Stomach smooth muscle (tissue), 2 donors: ENCODE data around the gene PTPN1.
A peak's percentile ranks its signal among the peaks of the same experiment; 100 is the strongest.
"Not testable (repeated sequence)": the region's sequence is repeated elsewhere in the genome, so short reads cannot be mapped to it uniquely, and the experiment has no call there.

Source experiments
- H3K27ac ChIP-seq: one replicate; pipeline ENCODE4 v1.7.0; 2013; ENCODE audit warnings: mild to moderate bottlenecking, low read length, inconsistent platforms
- H3K27me3 ChIP-seq, 2 donors: one replicate each; pipeline ENCODE4 v1.7.0; 2013; ENCODE audit warnings: low read length in 2 of 2; ENCODE audit not compliant: insufficient read depth in 2 of 2, control insufficient read depth in 1 of 2
- H3K36me3 ChIP-seq, 2 donors: one replicate each; pipeline ENCODE4 v1.7.0; 2013; ENCODE audit warnings: low read length in 2 of 2; ENCODE audit not compliant: control insufficient read depth in 2 of 2, insufficient read depth in 2 of 2
- H3K4me1 ChIP-seq: one replicate; pipeline ENCODE4 v1.7.0; 2013; ENCODE audit warnings: low read length; ENCODE audit not compliant: control insufficient read depth, insufficient read depth
- H3K4me3 ChIP-seq, 2 donors: one replicate each; pipeline ENCODE4 v1.7.0; 2013; ENCODE audit warnings: low read length in 2 of 2
- H3K9ac ChIP-seq, 2 donors: one replicate each; pipeline ENCODE4 v1.7.0; 2013; ENCODE audit warnings: low read length in 2 of 2, mild to moderate bottlenecking in 1 of 2
- H3K9me3 ChIP-seq, 2 donors: one replicate each; pipeline ENCODE4 v1.7.0; 2013; ENCODE audit warnings: low read length in 2 of 2; ENCODE audit not compliant: control insufficient read depth in 2 of 2
- donor health status: healthy.
- donor health status: Pancreatic carcinoma.

The PTPN1 gene

DNA sequence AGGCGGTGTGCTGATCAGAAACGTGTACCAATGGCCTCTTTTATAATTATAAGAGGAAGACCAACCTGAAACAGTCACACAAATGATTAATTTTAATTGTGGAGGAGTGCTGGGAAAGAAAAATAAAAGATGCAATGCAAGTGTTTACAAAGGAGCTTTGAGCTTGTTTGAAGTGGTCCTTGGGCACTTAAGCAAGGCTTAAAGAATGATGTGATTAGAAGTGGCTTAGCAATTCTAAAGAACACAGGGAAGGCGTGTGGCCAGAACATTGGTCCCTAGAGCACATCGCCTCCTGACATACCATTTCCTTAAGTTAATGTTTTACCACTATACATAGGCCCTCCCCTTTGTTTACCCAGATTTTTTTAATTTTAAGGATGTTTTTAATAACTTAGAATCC, 26.1 kb downstream of the PTPN1 start:
- Histone ChIP-seq H3K4me1 (peaks cover 21% of the 10 kb centered on the region), H3K9ac (no peak overlapping the region), H3K9me3 (no peaks in the 10 kb centered on the region), H3K36me3 (no peaks in the 10 kb centered on the region), H3K27me3 (no peaks in the 10 kb centered on the region), H3K4me3 (no peak overlapping the region), H3K27ac (no peak overlapping the region)

DNA sequence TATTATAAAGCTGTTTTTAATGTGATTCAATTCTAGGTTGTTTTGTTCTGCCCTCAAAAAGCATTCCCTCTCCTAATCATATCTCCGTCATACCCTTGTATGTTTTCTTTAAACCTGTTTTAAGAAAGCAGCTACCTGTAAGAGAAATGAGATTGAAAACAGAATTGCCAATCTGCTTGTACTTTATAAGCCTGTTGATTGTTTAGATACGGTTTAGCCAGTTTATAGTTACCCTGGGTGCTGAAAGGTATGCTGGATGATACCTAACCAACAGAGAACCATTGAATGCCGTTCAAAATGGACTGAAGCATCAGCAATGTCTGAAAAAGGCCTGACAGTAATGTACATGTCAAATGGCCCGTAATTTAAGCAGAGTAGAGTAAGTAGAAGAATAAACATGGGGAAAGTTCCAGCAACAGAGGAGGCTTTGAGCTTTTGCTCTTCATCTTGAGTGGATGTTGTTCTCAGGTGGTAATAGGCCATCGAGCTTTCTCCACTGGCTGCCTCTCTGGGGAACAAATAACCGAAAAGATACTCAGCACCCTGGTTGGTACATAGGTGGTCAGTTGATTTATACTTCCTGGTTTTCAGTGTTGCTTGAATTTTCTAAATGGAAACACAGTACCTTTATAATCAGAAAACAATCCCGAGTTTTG, 27.5 kb downstream of the PTPN1 start:
- Histone ChIP-seq H3K9ac (no peak overlapping the region), H3K9me3 (no peaks in the 10 kb centered on the region), H3K27me3 (no peaks in the 10 kb centered on the region), H3K36me3 (peaks cover 0 to 2% of the 10 kb centered on the region in 2 donors), H3K27ac (no peak overlapping the region), H3K4me3 (no peak overlapping the region), H3K4me1 (peaks cover 22% of the 10 kb centered on the region)

DNA sequence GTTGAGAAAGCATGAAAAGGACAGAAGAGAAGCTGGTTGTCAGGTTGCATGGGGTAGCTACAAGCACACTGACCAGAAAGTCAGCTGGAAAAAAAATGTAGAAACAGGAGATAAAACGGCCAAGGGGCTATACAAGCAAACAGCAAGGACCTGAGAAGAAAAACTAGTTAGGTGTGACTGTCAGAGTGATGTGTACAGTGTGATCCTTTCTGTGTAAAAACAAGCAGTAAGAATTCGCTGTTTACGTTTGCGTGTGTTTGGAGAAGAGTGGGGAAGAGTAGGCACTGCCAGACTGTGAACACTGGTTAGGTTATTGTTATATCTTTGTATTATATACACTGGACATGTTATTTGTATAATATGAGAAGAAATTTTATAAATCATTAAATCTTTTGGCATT, 28.1 kb downstream of the PTPN1 start:
- Histone ChIP-seq H3K36me3 (peaks cover 0 to 2% of the 10 kb centered on the region in 2 donors), H3K4me3 (no peak overlapping the region), H3K4me1 (peaks cover 22% of the 10 kb centered on the region), H3K9ac (no peak overlapping the region), H3K27ac (no peak overlapping the region), H3K27me3 (no peaks in the 10 kb centered on the region), H3K9me3 (no peaks in the 10 kb centered on the region)

DNA sequence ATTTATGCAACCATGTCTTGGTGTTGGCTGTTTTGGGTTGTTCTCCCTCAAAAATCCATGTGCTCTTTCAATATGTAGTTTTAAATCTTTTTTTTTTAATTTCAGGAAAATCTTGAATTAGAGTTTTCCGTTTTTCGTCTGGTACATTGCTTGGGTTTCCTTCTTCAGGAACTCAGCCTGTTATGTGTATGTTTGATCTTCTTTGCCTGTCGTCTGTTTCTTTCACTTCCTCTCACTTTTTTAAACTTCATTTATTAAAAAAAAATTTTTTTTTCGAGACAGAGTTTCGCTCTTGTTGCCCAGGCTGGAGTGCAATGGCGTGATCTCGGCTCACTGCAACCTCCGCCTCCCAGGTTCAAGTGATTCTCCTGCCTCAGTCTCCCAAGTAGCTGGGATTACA, 29.6 kb downstream of the PTPN1 start:
- not testable (repeated sequence) for H3K27ac ChIP-seq, H3K9ac ChIP-seq, H3K36me3 ChIP-seq, H3K9me3 ChIP-seq, H3K27me3 ChIP-seq, H3K4me3 ChIP-seq
- peaks cover 19% of the 10 kb centered on the region for H3K4me1 ChIP-seq

DNA sequence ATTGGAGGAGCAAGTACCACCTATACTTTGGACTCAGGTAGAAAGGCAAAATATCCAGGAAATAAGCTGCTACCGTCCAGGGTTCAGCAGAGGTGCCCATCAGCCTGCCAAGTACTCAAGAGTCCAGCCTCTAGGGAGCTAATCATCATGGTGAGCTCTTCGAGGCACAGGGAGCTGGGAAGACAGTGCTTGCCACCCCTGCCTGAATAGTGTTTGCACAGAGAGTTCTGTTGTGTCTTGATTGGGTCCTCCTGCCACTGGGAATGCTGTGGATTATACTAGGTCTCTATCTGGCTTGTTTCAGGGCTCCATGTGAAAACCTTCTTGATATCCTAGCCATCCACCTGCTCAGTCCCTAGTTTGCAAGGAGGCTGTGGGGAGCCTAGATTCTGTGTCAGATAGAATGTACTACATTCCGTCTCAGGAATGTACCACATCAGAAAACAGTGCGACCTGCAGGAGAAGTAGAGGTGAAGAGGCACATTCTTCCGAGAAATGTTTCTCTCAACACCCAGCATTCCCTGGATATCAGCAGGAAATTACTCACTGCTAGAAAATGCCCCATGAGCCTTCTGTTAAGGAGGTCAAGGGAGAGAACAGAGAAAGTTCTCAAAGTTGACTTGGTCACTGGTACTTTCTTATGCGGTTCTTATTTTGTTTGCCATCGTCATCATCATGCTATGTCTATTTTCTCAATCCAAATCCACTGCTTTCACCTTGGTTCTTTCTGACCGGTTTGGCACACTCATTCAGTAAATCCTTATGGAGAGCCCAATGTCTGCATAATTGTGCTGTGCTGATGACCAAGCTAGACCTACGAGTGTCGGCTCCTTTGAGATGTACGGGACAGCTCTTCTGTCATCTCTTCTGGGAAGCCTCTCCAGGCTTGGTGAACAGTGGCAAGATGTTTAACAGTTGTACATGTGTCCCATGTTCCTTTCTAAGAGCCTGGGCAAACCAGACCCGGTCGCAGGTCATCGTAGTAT, 30.7 kb downstream of the PTPN1 start:
- H3K4me1 ChIP-seq, result peaks cover 14% of the 10 kb centered on the region
- H3K9me3 ChIP-seq, result no peaks in the 10 kb centered on the region
- H3K4me3 ChIP-seq, result peak overlapping the region in 1 of 2 donors; percentile 17
- H3K27ac ChIP-seq, result no peak overlapping the region
- no peak overlapping the region for H3K9ac ChIP-seq
- H3K36me3 ChIP-seq, result peaks cover 0 to 2% of the 10 kb centered on the region in 2 donors
- no peaks in the 10 kb centered on the region for H3K27me3 ChIP-seq

DNA sequence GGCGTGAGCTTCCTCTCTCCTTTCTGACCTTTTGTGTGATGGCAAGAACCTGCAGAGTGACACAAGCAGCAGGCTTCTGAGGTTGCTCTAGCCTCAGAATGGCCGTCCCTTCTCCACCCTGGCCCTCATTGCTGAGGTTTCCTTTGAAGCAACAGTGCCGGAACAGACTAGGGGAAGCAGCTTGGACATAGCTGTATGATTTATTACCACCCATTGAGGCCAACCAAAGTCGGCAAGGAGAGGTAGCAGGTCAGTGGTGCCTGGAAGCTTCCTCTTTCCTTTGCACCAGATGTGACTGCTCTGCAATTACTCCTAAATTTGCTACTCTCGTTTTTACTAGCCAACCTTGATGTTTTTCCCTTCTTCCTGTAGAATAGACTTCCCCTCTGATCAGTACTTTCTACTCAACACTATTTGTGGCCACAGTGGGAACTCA, 31.4 kb downstream of the PTPN1 start:
- peaks cover 16% of the 10 kb centered on the region for H3K4me1 ChIP-seq
- H3K27me3 ChIP-seq, result no peaks in the 10 kb centered on the region
- H3K36me3 ChIP-seq, result peaks cover 0 to 2% of the 10 kb centered on the region in 2 donors
- no peak overlapping the region for H3K4me3 ChIP-seq
- H3K27ac ChIP-seq, result no peak overlapping the region
- no peaks in the 10 kb centered on the region for H3K9me3 ChIP-seq
- no peak overlapping the region for H3K9ac ChIP-seq

DNA sequence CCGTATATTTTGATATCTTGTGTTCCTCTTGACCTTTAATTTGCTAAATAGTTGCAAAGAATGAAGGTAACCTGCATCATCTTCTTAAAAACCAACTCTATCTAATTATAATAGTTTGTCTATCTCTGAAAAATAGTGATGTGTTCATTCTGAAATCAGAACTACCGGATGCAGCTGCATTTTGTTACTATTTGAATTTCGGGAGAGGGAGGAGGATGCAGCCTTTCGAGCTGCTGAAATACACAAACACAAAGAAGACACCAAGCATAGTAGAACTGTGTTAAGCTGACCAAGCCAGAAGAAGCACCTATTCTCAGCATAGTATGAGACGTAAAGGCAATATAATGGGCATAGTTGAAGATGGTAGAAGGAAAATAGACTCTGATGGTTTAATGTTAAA, 33.1 kb downstream of the PTPN1 start:
- Histone ChIP-seq H3K9me3 (no peaks in the 10 kb centered on the region), H3K9ac (no peak overlapping the region), H3K36me3 (peaks cover 0 to 3% of the 10 kb centered on the region in 2 donors), H3K4me1 (peaks cover 15% of the 10 kb centered on the region), H3K4me3 (no peak overlapping the region), H3K27ac (no peak overlapping the region), H3K27me3 (no peaks in the 10 kb centered on the region)

DNA sequence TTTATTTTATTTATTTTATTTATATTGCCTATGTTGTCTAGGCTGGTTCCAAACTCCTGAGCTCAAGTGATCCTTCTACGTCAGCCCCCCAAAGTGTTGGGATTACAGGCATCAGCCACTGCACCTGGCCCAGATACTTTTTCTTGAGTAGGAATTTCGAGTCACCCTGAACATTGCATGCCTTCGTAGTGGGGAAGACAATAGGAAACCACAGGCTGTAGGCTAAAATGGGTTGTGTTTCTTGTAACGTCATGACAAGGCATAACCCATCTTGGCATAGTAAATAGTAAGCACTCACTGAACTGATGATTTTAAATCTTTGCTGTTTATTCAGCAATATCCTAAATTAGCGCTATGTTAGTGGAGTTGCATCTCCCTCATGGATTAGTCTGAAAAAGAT, 34.9 kb downstream of the PTPN1 start:
- Histone ChIP-seq H3K27ac (no peak overlapping the region), H3K4me1 (peaks cover 15% of the 10 kb centered on the region)

DNA sequence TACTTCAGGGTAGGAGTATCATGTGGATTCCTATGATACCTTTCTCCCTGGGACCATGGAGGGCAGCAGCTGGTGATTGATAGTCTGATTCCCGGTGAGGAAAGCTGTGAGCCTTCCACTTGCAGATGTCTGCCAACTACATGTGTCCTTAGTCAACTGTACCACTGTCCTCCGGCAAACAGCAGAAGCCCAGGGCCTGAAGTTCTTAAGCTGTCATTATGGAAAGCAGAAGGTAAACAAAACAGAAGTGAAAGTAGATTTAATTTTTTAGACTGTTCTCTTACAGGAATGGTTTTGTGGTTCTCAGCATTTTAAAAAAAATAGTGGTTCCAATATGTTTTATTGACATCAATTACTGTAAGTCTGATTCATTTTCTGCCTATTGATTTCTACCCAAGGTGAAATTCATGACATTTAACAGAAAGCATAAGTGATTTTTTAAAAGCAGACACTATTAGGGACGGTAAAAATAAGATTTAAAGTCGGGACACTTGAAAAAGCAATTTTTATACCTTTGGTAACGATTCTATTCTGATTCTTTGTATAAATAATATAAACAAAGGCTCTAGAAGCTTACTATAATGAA, 36.6 kb downstream of the PTPN1 start:
- Histone ChIP-seq H3K27me3 (no peaks in the 10 kb centered on the region), H3K27ac (no peak overlapping the region), H3K9ac (peak overlapping the region in 1 of 2 donors; percentile 31), H3K9me3 (no peaks in the 10 kb centered on the region), H3K4me3 (peak overlapping the region in 1 of 2 donors; percentile 0), H3K36me3 (peaks cover 3 to 6% of the 10 kb centered on the region in 2 donors), H3K4me1 (peaks cover 4% of the 10 kb centered on the region)

More for the DNA sequence above, 34.9 kb downstream of the PTPN1 start:
- Histone ChIP-seq H3K27me3 (no peaks in the 10 kb centered on the region), H3K9ac (no peak overlapping the region), H3K9me3 (no peaks in the 10 kb centered on the region), H3K36me3 (peaks cover 3 to 8% of the 10 kb centered on the region in 2 donors), H3K4me3 (no peak overlapping the region)

DNA sequence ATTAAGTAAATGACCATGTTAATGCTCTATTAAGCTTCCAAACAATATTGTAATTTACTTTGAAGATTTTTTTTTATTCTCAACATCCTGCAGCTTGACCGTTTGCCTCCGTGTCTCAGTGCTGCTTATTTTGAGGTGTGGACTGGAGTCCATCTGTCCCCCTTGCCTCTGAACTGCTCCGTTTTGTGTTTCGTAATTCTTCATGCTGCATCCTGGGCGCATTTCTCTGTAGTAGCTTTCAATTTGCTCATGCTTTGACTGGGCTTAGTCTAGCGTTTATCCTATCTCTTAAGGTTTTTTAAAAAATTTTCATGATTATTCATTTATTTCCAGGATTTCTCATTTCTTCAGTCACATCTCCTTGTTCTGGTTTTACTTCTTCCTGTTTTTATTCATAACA, 37.8 kb downstream of the PTPN1 start:
- no peak overlapping the region for H3K27ac ChIP-seq
- H3K36me3 ChIP-seq, result peaks cover 3 to 6% of the 10 kb centered on the region in 2 donors
- H3K27me3 ChIP-seq, result no peaks in the 10 kb centered on the region
- H3K4me1 ChIP-seq, result peaks cover 4% of the 10 kb centered on the region
- no peak overlapping the region for H3K4me3 ChIP-seq
- H3K9ac ChIP-seq, result no peak overlapping the region
- H3K9me3 ChIP-seq, result no peaks in the 10 kb centered on the region
